Measurements from ENCODE around the gene NR3C1. TPM values are rescaled to one million over a fixed set of nuclear protein-coding genes. Genes with fewer than 3 reads are reported as not detected.

Gene NR3C1
- total and polyA plus RNA-seq, 8 donors, result 59.2 to 98.0 (median 66.6) TPM

DNA sequence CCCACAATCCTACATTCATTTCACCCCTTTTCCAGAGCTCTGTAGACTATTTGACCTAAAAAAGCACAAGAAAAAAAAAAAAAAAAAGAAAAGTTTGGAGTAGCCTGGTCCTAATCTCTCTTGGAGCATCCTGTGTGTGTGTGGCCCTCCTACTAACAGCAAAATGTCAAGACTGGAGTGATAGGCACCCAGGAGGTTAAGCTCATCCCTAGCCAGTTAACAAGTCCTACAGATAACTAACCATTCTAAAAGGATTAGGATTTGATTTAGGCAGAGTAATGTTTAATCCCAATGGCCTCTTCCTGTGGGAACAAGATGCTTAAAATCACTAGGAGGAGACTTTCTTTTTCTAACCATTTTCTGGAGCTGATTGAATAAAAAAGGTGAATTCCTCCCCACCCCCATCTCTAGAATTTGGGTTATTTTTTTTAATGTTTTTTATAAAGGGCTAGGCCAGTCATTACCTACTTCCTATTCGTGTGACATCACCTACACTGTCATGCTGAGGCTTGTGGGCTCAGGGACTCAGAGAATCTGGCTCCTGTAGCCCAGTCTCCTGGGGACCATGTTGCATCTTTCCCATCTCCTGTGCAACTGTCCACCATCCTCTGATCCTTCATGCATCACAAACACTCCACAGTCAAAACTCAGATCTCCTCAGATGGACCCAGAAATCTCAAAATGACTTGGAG, 43.2 kb upstream of the NR3C1 start:
- TF ChIP-seq CTCF (IDR thresholded peaks at IDR 0.05), result no peak
- Histone ChIP-seq H3K27me3 (no peaks in the 10 kb centered on the region), H3K27ac (no peak overlapping the region), H3K4me3 (no peak overlapping the region), H3K9me3 (no peaks in the 10 kb centered on the region), H3K4me1 (no peaks in the 10 kb centered on the region), H3K36me3 (no peaks in the 10 kb centered on the region)
- intact Hi-C loops (cut with DNase I), result no loop called here
- no peak for DNase-seq
- no peak for ATAC-seq

- TF ChIP-seq CTCF (IDR thresholded peaks at IDR 0.05), result no peak
- DNase-seq (no peak), ATAC-seq (no peak)
- H3K27ac ChIP-seq, result no peak overlapping the region
- intact Hi-C loops (cut with DNase I), result no loop called here
- no peaks in the 10 kb centered on the region for H3K27me3 ChIP-seq
- no peaks in the 10 kb centered on the region for H3K4me1 ChIP-seq
- no peaks in the 10 kb centered on the region for H3K9me3 ChIP-seq
- no peak overlapping the region for H3K4me3 ChIP-seq
- H3K36me3 ChIP-seq, result no peaks in the 10 kb centered on the region
These were observed 42.3 kb upstream of the NR3C1 start for GRCh38 chr5:143445776-143446175.

GRCh38 chr5:143443330-143443729, 39.8 kb upstream of the NR3C1 start:
- H3K36me3 ChIP-seq, result no peaks in the 10 kb centered on the region
- H3K4me3 ChIP-seq, result no peak overlapping the region
- no peaks in the 10 kb centered on the region for H3K27me3 ChIP-seq
- DNase-seq (no peak), ATAC-seq (no peak)
- H3K27ac ChIP-seq, result no peak overlapping the region
- no peaks in the 10 kb centered on the region for H3K9me3 ChIP-seq
- H3K4me1 ChIP-seq, result no peaks in the 10 kb centered on the region
- intact Hi-C loops (cut with DNase I), result no loop called here
- TF ChIP-seq CTCF (IDR thresholded peaks at IDR 0.05), result no peak

DNA sequence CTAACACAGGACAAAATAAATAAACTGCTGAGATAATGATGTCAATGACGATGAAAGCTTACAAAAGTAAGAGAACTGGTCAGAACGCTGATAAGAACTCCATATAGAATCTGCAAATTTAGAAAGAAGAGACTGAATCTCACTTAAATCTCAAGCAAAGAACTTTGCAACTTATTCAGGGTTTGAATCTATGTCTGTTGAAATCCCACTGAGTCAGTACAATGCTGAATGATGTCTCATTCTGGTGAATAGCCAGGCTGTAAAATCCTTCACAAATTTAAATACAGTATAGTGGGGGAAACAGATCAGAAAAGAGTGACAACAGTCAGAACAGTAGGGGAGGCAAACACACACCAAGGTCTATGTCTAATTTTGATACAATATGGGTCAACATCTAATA, 38.9 kb upstream of the NR3C1 start:
- no peak for ATAC-seq
- no peak overlapping the region for H3K4me3 ChIP-seq
- H3K36me3 ChIP-seq, result no peaks in the 10 kb centered on the region
- DNase-seq, result no peak
- intact Hi-C loops (cut with DNase I), result no loop called here
- H3K27me3 ChIP-seq, result no peaks in the 10 kb centered on the region
- H3K9me3 ChIP-seq, result no peaks in the 10 kb centered on the region
- H3K4me1 ChIP-seq, result no peaks in the 10 kb centered on the region
- no peak overlapping the region for H3K27ac ChIP-seq
- TF ChIP-seq CTCF (IDR thresholded peaks at IDR 0.05), result no peak

DNA sequence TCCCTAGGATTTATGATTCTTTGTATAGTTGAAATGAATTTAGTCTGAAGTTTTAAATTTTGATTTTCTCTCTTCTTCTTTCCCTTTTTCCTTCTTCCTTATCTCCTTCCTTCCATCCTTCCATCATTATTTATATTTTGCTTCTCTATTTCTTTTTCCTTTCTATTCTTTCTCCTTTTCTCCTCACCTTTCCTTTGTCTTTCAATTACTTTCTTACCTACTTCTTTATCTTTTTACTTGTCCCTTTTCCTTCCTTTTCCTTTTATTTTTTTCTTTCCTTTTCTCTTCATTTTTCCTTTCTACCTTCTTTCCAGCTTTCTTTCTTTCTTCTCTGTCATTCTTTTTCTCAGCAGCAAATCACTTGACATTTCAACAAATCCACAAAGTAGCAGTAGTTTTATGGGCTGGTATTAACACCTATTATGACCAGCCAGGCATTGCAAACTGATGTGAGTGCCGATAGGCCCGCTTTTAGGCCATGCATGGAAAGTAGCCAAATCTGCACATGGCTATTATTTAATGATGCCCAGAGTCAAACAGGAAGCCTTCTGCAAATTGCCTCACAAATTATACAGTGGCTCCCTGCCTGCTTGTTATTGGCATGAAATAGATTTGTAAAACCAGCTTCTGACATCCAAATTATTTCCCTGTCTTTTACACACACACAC, 37.1 kb upstream of the NR3C1 start:
- peaks cover 0 to 5% of the 10 kb centered on the region in 2 donors for H3K4me1 ChIP-seq
- H3K36me3 ChIP-seq, result no peaks in the 10 kb centered on the region
- ATAC-seq (no peak), DNase-seq (no peak)
- H3K27ac ChIP-seq, result no peak overlapping the region
- intact Hi-C loops (cut with DNase I), result no loop called here
- no peak overlapping the region for H3K4me3 ChIP-seq
- TF ChIP-seq CTCF (IDR thresholded peaks at IDR 0.05), result no peak
- no peaks in the 10 kb centered on the region for H3K27me3 ChIP-seq
- H3K9me3 ChIP-seq, result no peaks in the 10 kb centered on the region

Measured in left lung (tissue), 10 donors.